NCI-H446 (cell line): ENCODE results near the gene RPL12.

Experiments used
- DNase-seq, 2 experiments: peaks; one replicate each; lab custom pipeline; 2025; lab: John Stamatoyannopoulos, UW

Gene RPL12

GRCh38 chr9:127450830-127451607 is at the start of gene RPL12, which contains the start of gene LRSAM1:
Gene RPL12, minus strand, starts transcription at chr9:127451406. Its CDS starts 89 bp downstream, at chr9:127451317.
Gene LRSAM1, plus strand, starts transcription at chr9:127451510. Its CDS starts 3,018 bp downstream, at chr9:127454528.
- peak; percentile 57 to 92 for DNase-seq

DNA sequence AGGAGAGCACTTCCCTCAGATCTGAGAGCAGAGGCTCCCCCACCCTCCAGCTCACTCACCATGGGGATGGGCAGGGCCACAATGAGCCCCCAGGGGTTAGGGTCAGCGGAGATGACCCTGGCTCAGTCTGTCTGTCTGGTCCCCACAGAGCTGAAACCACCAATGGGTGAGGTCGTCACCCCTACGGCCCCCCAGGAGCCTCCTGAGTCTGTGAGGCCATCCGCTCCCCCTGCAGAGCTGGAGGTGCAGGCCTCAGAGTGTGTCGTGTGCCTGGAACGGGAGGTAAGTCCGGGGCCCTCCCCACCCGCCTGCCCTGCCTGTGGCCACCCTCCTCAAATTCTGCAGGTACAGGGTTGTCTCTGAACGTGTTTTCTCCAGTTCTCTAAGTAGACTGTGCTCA is 49.7 kb upstream of the RPL12 start:
- no peak for DNase-seq

- no peak for DNase-seq
Measured at GRCh38 chr9:127500399-127500798, 49.2 kb upstream of the RPL12 start.

- DNase-seq = no peak
Measured at GRCh38 chr9:127498298-127498697, 47.1 kb upstream of the RPL12 start.

DNA sequence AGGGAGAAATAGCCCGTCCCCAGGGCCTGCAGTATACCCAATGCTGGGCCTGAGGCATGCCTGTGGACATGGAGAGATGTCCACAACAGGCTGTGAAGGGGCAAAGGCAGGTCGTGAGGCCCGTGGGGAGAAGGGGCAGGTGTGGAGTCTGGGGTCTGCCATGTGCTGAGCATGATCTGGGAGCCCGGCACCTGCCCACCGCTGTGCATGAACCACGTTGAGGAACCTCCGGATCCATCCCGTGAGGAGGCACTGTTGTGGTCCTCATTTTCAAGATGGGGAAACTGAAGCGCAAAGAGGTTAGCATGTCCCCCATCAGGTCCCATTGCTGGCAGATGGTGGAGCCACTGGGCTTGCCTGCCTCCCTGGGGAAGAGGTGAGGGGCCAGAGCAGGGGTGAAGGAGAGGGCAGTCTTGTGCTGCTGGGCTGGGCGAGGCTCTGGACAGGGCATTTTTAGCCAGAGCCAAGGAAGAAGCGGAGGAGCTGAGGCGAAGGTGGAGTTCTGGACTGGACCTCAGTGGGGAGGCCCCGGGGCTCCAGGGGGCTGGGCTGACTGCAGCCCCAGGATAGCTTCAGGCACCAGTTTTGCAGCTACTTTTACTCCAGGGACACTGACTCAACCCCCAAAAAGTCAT is 46.6 kb upstream of the RPL12 start:
- DNase-seq = no peak

GRCh38 chr9:127496974-127497373 is 45.8 kb upstream of the RPL12 start:
- DNase-seq = no peak

DNA sequence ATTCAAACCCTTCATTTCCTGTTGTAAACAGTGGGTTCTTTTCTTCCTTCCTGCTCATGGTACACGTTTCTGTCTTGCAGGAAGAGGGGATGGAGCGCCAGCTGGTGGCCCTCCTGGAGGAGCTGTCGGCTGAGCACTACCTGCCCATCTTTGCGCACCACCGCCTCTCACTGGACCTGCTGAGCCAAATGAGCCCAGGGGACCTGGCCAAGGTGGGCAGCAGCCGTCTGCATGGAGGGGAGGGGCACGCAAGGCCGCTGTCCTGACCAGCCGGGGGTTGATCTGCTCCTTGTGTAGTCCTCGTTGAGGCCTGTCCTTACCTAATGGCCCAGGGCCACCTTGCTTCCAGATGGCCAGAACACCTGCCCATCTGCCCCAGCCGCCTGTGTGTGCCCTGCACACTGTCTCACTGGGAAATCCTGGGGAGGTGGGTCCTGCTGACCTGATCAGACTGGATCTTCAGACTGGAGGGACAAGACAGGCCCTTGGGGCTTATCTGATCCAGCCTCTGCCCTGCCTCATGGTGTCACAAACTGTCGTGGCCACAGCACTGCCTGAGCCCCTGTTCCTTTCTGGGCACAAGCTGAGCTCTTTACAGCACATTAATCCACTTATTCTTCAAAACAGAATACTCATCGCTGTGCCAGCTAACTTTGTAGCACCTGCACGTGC is 44.8 kb upstream of the RPL12 start:
- no peak for DNase-seq

DNA sequence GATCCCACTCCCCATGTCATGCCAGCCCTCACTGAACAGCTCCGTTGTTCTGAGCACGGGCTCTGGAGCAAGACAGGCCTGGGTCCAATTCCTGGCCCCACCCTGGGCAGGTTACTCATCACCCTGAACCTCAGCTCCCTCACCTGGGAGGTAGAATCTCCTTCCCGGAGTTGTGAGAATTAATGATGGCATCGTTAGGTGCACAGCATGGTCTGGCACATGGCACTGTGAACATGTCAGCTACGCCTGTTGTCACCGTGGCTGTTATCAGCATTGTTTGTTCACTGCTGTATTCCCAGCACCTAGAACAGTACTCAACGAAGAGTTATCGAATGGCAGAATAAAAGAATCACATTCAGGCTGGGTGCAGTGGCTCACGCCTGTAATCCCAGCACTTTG is 43.1 kb upstream of the RPL12 start:
- no peak for DNase-seq

DNA sequence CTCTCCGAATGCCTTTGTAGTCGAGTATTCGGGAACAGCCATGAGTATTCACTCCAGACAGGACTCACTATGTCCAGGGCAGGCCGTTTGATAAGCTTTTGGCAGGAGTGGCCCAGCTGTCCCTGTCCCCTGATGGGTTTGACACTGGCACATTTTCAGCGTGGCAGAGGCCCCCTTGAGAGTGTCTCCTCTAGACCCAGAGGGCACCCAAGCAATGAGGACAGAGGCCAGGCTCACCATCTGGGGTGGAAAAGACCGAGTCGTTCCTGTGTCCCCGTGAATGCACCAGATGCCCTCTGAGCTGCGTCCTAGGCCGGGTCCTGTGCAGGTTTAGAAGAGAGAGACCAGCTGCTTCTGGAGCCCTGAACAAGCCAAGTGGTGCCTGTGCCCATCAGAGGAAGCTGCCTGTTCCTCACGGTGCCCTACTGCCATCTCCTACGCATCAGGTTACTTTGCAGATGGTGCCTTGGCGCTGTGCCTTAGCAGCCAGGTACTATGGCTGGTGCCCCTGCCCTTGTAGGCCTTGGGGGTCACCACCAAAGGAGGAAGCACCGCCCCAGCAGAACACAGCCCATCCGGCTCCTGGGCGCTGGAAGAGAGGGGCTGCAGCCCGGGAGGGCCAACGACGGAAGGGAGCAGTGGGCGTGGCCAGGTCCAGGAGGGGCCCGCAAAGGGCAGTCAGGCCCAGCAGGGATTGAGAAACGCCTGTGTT is 42.5 kb upstream of the RPL12 start:
- DNase-seq = no peak

DNA sequence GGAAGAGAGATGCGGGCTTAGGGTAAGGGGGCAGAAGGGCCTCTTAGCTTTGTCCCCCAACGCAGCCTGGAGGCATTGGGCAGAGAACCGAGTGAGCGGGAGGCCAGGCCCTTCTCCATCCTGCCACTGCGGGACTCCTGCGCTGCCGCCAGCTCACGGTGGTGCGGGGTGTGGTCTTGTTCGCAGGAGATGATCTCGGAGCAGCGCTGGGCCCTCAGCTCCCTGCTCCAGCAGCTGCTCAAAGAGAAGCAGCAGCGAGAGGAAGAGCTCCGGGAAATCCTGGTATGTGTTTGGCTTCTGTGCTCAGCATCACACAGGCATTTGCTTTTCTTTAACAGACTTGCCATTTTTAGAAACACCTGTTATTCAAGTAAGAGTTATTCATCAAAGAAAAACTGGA is 41.4 kb upstream of the RPL12 start:
- DNase-seq = no peak

DNA sequence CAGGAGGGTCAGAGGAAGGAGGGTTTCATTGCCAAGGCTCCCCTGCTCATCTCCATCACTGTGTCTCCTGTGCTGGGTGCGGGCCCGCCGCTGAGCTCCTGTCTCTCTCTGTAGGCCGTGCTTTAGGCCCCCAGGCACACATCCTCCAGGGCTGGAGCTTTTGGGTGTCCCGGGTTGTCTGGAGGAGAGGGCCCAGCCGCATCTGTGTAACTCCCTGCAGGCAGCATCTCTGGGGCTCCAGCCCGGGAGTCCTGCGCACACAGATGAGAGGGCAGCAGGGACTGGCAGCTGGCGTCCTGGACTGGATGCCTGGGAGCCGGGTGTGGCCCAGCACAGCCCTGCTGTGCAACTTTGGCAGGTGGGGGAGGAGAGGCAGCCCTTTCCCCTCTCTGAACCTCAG is 40.3 kb upstream of the RPL12 start:
- DNase-seq = no peak

DNA sequence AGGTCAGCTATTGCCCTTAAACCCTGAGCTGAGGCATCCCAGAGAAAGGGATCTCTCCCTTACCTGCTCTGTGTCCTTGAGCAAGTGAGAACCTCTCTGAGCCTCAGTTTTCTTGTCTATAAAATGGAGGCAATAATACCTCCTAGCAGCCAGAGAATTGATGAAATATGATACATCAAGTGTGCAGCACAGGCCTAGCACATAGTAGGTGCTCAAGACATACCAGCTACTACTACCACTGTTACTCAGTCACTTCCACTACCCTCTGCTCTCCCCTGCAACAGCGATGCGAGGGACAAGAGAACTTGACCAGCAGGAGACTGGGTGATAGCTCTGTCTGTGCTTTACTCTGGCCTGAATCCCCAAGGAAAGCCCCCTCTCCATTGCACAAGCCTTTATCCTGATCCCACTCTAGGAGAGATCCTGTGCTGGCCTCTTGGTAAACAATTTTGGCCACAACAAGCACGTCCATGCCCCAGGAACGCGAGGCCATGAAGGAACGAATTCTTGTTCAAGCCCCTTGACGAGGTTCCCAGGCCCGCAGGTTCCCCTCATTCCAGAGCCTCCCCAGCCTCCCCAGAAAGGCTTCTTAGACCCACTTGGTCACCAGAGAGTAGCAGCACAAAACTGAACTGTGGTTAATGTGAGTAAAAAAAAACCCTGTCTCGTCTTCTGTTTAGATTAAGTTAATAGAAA is 39.5 kb upstream of the RPL12 start:
- DNase-seq = no peak

- DNase-seq = no peak
Measured at GRCh38 chr9:127489471-127490115, 38.4 kb upstream of the RPL12 start.

DNA sequence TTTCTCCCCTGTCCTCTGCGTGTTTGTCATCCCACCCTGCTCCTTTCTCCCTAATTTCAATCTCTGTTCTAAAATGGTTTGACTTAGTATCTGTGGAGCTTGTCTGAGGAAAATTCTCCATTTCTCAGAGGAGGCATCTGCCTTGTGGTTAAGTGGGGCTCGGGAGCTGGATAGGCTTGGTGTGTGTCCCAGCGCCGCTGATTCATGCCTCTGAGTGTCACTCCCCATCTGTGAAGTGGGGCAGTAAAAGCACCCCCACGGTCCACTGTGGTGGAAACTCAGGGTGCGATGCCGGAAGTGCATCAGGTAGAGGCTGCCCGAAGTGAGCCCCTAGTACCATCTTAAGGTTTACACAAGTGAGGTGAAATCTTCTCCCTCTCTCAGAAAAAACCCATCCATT is 37.7 kb upstream of the RPL12 start:
- no peak for DNase-seq

DNA sequence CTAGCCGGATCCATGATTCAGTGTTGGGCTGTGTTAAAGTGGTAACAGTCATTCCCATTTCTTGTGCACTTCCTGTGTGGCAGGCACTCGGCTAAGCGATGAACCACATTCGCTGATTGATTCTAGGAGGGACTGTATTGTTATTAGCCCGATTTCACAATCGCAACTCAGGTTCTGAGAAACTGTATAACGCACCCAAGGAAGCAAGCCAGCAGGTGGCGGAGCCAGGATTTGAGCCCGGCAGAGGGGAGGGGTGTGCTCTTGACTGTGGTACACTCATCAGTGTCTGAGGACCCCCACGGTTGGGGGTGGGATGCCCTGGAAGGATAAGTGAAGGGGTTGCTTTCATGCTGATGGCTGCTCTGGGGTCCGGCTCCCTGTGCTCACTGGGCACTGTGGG is 34.8 kb upstream of the RPL12 start:
- DNase-seq = no peak

- DNase-seq = no peak
Measured at GRCh38 chr9:127482662-127483061, 31.5 kb upstream of the RPL12 start.

DNA sequence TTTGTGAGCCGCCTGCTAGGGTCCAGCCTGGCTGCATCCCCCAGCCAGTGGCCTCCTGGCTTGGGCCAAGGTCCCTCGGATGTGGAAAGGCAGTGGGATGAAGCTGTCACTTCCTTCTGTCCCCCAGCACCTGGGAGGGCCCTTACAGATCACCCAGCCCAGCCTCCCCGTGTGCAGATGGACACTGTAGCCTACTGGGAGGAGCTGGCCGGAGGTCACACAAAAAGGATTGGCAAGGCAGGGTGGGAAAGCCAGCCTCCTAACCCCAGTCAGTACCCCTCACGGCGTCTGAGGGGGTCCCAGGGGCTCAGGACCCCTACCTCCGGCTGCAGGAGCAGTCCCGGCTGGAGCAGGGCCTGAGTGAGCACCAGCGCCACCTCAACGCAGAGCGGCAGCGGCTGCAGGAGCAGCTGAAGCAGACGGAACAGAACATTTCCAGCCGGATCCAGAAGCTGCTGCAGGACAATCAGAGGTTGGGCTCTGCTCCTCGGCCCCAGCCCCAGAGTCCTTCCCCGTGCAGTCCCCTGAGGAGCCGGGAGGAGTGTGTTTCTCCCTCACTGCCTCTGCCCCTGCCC is 28.4 kb upstream of the RPL12 start:
- DNase-seq = no peak

GRCh38 chr9:127474592-127474991 is 23.4 kb upstream of the RPL12 start:
- DNase-seq = no peak

DNA sequence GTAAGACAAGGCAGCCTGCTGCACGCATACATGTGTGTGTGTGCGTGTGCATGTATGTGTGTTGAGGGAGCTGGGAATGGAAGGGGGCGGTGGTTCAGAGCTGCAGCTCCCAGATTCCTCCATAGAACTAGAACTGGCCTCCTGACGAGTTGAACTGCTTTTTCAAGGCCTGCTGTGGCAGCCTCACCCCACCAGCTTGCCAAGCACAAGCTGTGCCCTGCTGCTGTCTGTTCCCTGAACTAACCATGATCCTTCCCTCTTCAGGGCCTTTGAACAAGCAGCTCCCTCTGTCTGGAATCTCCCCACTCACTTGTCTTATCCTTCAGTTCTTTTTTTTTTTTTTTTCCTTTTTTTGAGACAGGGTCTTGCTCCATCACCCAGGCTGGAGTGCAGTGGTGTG is 22.7 kb upstream of the RPL12 start:
- DNase-seq = no peak

DNA sequence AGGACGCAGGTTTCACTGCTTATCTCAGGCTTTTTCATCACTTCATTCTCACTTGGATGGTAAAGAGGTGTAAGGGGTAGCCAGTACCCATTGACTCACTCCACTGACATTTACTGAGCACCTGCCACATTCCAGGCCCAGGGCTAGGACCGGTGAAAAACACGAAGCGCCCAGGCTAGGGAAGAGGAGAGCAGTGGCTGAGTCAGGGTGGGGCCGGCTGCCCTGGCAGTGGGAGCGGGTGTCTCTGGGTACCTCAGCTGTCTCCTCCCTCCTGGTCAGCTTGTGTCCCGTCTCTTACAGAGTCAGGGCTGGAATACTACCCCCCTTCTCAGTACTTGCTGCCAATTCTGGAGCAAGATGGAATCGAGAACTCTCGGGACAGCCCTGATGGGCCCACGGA is 22.3 kb upstream of the RPL12 start:
- DNase-seq = no peak

DNA sequence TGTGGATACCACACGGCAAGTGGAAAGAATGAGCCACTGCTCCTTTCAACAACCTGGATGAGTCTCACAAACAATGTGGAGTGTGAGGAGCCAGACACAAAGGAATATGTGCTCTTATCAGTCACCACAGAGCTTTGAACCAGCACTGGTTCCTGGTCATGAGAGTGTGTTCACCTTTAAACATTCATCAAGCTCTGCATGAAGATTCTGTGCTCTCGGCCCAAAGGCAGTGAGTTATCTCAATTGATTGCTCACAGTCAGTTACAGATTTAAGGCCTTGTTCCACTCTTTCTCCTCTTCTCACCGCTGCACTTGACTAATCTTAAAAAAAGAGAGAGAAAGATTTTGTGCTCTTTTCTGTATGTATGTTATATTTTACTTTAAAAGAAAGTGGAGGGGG is 19.5 kb upstream of the RPL12 start:
- no peak for DNase-seq
